Choroid plexus epithelial cell (primary cell): Measurements from ENCODE around the gene ARHGEF2.

Experiments
- DNase-seq: peaks from one replicate; pipeline ENCODE4 v3.0.0-alpha.2; 2010; ENCODE audit warnings: low read depth
- H3K4me3 ChIP-seq: 2 replicates; pipeline ENCODE4 v1.5.1; 2011; ENCODE audit warnings: low read depth, mild to moderate bottlenecking, control low read depth, low read length, moderate library complexity
- CTCF ChIP-seq: conservative IDR thresholded peaks from 2 replicates; pipeline ENCODE4 v1.5.1; 2011; ENCODE audit warnings: low read depth, mild to moderate bottlenecking, control low read depth, inconsistent platforms, low read length, moderate library complexity

ARHGEF2 gene

GRCh38 chr1:155942578-155943141 is 35.7 kb downstream of the ARHGEF2 start:
- no peak for DNase-seq
- no peak overlapping the region for H3K4me3 ChIP-seq

GRCh38 chr1:155941845-155942531 is 36.4 kb downstream of the ARHGEF2 start:
- no peak overlapping the region for H3K4me3 ChIP-seq
- no peak for TF ChIP-seq CTCF
- no peak for DNase-seq

More at GRCh38 chr1:155942578-155943141, 35.7 kb downstream of the ARHGEF2 start:
- no peak for TF ChIP-seq CTCF

- H3K4me3 ChIP-seq: no peak within 1 kb of the TSS
- DNase-seq: peak; percentile 35
- no peak for TF ChIP-seq CTCF
Observed at GRCh38 chr1:155940993-155941844, 37.1 kb downstream of the ARHGEF2 start, which contains the start of gene RXFP4. RXFP4 (plus strand) TSS chr1:155941638; CDS start chr1:155941710, 72 bp downstream.

GRCh38 chr1:155940482-155940992 is 37.8 kb downstream of the ARHGEF2 start:
- no peak for TF ChIP-seq CTCF
- peak; percentile 67 for DNase-seq
- H3K4me3 ChIP-seq: no peak overlapping the region

GRCh38 chr1:155938220-155938627 is 40.1 kb downstream of the ARHGEF2 start:
- peak; percentile 78 for TF ChIP-seq CTCF
- peak; percentile 83 for DNase-seq
- no peak overlapping the region for H3K4me3 ChIP-seq

GRCh38 chr1:155934936-155935590 is 43.3 kb downstream of the ARHGEF2 start:
- no peak for DNase-seq
- peak overlapping the region; percentile 68 for H3K4me3 ChIP-seq
- no peak for TF ChIP-seq CTCF
